Head of caudate nucleus (tissue), 42 donors: ENCODE measurements around the gene SLC37A1.
A peak's percentile ranks its signal among the peaks of the same experiment; 100 is the strongest.

Experiments
- DNase-seq, 42 donors: peaks; one replicate each; pipeline versions ENCODE4 v3.0.0 to v3.0.0-alpha.2; 2020 to 2021; ENCODE audit warnings: mixed read lengths in 7 of 42
- intact Hi-C: fragments of 100-400 bp; cut with DNase I; formaldehyde crosslinking; loops from one replicate; pipeline ENCODE4 v1.15.0; 2022

SLC37A1 gene

GRCh38 chr21:42498012-42498411, 15.6 kb upstream of the SLC37A1 start:
- intact Hi-C loops = no loop called here

DNA sequence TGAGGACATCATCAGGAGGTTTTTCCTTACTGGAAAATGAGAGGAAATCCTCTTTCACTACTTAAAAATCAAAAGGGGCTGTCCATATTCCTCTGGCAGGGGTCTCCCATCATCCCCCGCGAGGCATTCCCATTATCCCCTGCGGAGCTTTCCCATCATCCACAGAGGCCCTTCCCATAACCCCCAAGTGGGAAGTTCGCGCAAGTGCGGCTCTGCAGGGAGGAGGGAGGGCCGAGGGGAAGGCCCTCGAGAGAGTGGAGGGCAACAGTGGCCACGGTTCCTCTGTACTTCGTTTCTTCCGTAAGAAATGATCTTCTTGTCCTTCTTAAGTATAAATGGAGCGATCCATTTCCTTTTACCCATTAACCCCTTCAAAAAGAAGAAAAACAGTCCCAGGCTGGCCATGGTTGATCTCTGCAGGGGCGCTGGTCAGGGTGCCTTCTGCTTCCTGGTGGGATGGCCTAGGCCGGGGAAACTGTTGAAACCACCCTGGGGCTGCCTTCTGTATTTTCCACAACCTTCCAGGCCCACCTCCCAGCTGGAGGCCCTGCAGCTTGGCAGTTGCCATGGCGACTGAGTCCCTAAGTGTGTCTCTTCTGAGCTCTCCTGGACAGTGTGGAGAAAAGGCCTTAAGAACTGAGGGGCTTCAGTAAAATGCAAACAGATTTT, 14.1 kb upstream of the SLC37A1 start:
- peak in 2 of 42 donors; percentile 29 for DNase-seq
- intact Hi-C loops = no loop called here

More at GRCh38 chr21:42498012-42498411, 15.6 kb upstream of the SLC37A1 start:
- no peak for DNase-seq

DNA sequence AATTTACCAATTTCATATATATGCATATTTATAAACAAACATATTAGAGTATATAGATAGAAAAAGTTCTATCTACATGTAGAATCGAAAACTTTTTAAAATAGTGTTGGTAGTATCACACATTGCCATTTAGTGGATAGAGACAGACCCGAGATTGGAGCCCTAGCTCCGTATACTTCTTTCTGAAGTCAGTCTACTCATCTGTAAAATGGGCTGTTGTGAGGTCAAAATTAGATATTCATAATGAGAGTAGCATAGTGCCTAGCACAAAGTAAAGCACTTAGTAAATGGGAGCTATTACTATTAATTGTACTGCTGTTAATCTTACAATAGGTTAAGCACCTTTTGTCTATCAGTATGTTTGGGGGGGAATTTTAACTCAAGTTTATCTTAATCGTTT, 13.4 kb upstream of the SLC37A1 start:
- intact Hi-C loops = no loop called here
- DNase-seq = peak in 1 of 42 donors; percentile 12

DNA sequence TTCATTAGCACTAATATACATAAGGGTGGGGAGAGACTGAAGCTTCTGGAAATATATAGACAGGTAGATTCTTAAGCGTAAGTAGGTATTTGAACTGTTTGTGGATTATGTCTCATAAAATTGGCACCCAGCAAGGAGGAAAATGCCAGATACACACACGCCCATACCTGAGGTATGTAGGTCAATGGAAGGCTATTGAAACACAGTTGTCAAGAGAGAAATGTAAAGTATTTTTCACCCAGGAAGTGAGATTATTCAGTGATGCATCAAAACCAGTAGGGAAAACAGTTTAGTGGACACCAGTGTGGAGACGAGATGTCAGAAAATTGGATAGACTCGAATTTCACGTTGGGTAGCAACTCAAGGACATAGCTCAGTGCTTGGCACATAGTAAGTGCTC, 12.9 kb upstream of the SLC37A1 start:
- intact Hi-C loops = no loop called here

DNA sequence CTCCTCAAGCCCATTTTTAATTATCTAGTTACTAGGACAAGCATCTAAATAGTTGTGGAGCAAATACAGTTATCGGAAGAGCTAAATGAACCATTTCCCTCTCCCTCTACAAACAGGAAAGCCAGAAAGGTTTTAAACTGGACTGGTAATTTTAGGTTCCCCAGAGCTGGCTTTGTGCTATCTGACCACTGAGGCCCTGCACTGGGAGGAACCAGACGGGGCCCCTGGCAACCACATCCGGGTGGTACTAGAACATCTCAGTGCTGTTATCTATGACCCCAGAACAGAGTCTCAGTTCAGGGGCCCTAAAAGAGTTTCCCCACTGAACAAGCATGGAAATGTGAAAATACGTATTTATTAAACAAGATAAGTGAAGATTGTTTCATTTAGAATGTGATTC, 9.9 kb upstream of the SLC37A1 start:
- peak in 2 of 42 donors; percentile 27 to 33 for DNase-seq
- intact Hi-C loops = no loop called here

More for the DNA sequence above, 12.9 kb upstream of the SLC37A1 start:
- DNase-seq = peak in 1 of 42 donors; percentile 0

- intact Hi-C loops = no loop called here
Measured at GRCh38 chr21:42505090-42505726, 8.4 kb upstream of the SLC37A1 start.

GRCh38 chr21:42507418-42507817, 6.2 kb upstream of the SLC37A1 start:
- intact Hi-C loops = no loop called here
- DNase-seq = peak in 1 of 42 donors; percentile 14

More at GRCh38 chr21:42505090-42505726, 8.4 kb upstream of the SLC37A1 start:
- DNase-seq = peak in 1 of 42 donors; percentile 41

DNA sequence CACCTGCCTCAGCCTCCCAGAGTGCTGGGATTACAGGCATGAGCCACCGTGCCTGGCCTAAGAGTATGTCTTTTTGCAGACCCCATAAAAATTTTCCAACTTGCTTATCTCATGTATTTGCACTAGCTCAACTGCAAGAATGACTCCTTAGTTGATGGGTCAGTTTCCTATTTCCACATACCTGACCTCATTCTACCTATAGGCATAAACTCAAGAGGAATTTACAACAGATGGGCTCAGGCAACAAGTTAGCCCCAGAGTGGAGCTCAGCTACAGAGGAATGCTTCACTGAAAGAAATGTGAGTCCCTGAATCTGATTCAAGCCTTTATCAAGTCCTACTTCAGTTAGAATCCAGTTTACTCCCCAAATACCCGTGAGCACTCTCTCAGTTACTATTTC, 5.3 kb upstream of the SLC37A1 start:
- no peak for DNase-seq
- intact Hi-C loops = no loop called here

DNA sequence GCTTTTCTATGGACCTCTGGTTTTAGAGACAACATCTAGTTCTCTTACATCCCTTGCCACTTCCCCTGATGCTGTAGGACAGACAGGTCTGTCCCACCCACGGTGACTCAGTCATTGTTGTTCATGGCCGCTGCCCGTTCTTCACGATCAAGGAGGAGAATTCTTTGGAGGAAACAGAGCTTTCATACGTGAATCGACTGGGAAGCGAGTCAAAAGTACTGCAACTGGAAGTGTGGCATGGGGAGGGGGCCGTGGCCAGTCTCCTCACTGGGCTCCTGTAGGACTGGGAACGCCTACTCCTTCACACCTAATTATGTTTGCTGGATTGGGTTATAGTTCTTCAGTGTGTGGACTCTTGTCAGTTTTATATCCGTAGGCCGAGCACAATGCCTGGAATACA, 4.4 kb upstream of the SLC37A1 start:
- intact Hi-C loops = no loop called here
- DNase-seq = no peak

GRCh38 chr21:42512346-42513034, 1.2 kb upstream of the SLC37A1 start:
- DNase-seq = no peak
- intact Hi-C loops = no loop called here

- intact Hi-C loops = no loop called here
- peak in 33 of 42 donors; percentile 34 to 79 (median 62) for DNase-seq
Measured at GRCh38 chr21:42513985-42514882, 582 bp downstream of the SLC37A1 start.

DNA sequence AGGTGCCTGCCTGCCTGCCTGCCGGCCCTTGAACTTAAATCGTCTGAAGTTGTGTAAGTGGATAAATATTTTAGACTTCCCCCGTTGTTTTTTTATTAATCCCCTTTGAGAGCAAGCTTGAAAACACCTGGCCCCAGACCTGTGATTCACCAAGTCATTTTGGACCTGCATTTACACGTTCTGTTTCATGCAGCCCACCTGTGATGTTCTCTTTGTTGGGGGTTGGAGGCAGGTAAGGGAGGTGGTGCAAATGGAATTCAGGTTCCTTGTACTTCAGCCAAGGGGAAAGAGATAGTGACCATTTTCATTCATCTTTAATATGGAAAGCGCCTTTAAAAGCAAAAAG, 1.2 kb downstream of the SLC37A1 start:
- intact Hi-C loops = no loop called here
- DNase-seq = no peak

DNA sequence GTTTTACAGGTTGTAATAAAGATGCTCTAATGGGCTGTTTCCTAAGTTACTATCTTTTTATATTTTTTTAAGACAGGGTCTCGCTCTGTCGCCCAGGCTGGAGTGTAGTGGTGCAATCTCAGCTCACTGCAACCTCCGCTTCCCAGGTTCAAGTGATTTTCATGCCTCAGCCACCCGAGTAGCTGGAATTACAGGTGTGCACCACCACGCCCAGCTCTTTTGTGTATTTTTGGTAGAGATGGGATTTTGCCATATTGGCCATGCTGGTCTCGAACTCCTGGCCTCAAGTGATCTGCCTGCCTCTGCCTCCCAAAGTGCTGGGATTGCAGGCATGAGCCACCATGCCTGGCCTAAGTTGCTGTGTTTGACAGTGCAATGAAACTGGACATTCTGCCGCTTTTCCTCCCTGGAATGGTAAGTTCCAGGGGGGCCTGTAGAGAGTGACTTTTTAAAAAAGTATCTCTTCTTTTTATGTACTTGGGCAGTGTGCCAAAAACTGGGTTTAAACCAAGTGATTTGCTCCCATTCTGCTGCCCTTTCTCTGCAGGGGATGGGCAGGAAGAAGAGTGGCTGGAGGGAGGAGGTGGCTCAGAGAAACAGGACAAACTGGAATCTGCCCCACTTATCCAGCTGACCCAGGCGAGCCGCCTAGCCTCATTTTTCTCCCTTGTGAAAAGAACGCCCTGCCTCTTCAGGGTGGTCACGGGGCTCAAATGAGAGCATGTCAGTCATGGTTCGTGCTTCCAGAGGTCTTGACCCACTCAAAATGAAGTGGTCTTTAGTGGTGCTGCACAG, 2.3 kb downstream of the SLC37A1 start:
- no peak for DNase-seq
- intact Hi-C loops = no loop called here

- intact Hi-C loops = no loop called here
Measured at GRCh38 chr21:42518215-42518614, 4.6 kb downstream of the SLC37A1 start.

DNA sequence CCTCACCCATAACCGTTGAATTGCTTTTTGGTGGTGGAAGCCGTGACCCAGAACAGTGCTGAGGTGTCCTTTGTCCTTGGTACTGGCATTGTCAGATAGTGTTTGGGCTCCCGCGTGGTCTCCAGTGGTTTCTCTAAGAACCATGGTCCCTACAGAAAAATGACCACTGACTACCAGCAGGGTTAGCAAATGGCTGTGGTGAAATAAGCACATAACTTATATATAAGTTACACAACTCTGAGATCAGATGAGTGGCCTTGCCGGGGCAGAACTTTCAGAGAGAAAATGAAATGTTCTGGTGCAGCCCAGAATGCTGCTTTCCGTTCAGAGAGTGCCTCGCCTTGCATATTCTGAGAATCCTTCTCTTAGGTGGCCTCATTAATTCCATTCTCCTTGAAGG, 5.0 kb downstream of the SLC37A1 start:
- DNase-seq = no peak
- intact Hi-C loops = no loop called here

More at GRCh38 chr21:42518215-42518614, 4.6 kb downstream of the SLC37A1 start:
- DNase-seq = no peak

DNA sequence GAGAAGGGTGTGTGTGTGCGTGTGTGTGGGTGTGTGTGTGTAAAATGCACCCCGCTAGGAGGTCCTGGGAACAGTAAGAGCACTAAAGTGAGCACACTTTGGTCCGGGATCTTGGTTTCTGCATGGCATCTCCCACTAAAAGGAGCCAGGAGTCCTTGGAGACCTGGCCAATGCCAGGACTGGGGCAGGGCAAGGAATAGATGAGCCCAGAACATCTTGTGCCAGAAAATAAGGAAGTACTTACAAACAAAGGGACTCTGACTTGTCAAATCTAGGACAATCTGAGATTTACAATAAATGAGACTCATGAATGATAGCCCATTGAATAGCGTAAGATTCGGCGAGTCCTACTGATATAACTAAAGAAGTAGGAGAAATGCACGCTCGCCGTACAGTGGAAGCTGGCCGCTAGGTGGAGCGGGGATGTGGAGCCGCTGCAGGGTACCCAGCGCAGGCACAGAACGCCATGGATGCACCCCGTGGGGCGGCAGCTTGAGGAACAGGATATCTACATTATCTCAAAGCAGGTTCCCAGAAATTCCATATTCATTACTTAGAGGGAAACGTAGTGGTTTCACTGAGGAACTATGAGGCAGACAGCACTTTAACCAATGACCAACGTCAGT, 7.1 kb downstream of the SLC37A1 start:
- peak in 10 of 42 donors; percentile 27 to 64 (median 38) for DNase-seq
- intact Hi-C loops = no loop called here

- intact Hi-C loops = no loop called here
- DNase-seq = no peak
Measured at GRCh38 chr21:42521384-42521783, 7.7 kb downstream of the SLC37A1 start.

DNA sequence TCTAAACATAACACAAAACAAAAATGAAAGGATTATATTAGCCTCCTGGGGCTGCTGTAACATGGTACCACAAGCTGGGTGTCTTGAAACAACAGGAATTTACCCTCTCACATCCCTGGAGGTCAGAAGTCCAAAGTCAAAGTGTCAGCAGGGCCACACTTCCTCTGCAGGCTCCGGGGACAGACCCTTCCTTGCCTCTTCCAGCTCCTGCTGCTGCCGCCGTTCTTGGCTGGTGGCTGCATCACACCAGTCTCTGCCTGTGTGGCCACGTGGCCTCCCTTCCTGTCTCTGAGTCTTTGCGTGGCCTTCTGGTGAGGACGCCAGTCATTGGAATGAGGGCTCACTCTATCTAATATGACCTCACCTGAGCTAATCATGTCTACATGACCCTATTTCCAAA, 8.2 kb downstream of the SLC37A1 start:
- DNase-seq = no peak
- intact Hi-C loops = no loop called here
